Fibroblast of the aortic adventitia (primary cell): ENCODE data around the gene ELF5. TPM values are rescaled to one million over a fixed set of nuclear protein-coding genes. Genes with fewer than 3 reads are reported as not detected.

Experiments used
- DNase-seq: peaks from one replicate; pipeline ENCODE4 v3.0.0-alpha.2; 2010; ENCODE audit warnings: low read depth
- H3K4me3 ChIP-seq: 2 replicates; pipeline ENCODE4 v1.5.1; 2011; ENCODE audit warnings: low read depth, mild to moderate bottlenecking, control low read depth, low read length, moderate library complexity
- CTCF ChIP-seq: IDR thresholded peaks from 2 replicates; pipeline ENCODE4 v1.5.1; 2011; ENCODE audit warnings: mild to moderate bottlenecking, low read length, control low read depth, inconsistent platforms; ENCODE audit not compliant: insufficient read depth
- total RNA-seq: library from RNA; depleted of rRNA; stranded (reverse); fragments of >200 nt; gene quantifications from 2 replicates; pipeline ENCODE4 v1.2.3, GENCODE V29; 2012; ENCODE audit warnings: low replicate concordance

The ELF5 gene
- total RNA-seq, 1 donor = not detected

GRCh38 chr11:34514597-34514996 is 1.0 kb upstream of the ELF5 start:
- TF ChIP-seq CTCF = peak; percentile 14
- no peak overlapping the region for H3K4me3 ChIP-seq
- DNase-seq = no peak

DNA sequence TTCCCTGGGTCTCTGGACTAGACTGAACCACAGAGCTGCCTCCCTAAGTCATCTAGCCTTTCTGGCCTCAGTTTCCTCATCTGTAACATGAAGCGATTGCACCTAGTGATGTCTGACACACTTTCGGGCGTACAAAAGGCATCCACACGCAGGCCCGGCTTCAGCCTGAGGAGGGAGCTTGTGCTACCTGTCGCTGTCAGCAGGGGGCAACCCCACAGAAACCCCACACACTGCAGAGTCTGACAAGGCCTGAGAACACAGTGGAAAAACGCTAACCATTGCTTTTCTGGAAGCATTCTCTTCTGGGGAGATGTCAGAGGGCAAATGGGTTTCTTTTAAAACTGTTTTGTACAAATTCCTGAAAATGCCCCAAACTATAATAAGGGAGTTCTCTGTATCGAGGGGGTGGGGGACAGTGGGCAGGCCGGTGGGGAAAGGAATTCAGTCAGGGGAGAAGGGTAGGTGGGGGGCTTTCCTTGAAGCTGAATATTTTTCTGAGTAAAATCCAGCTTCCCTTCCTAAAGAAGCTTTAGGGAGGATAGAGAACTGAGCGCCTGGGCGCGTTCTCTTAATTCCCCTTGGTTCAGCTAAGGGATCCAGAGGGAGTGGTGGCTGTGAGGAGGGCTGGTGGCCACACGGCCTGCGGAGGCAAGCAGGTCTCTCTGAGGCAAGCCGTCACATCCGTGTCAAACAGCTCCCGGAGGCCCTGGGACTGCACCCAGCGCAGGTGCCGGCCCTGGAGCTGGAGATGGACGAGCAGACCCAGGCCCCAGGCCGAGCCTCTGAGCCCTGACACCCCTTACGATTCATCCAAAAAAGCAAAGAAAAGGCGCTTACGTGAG is 533 bp downstream of the ELF5 start:
- DNase-seq = peak; percentile 48
- no peak overlapping the region for H3K4me3 ChIP-seq
- TF ChIP-seq CTCF = peak; percentile 89

GRCh38 chr11:34510673-34511072 is 2.9 kb downstream of the ELF5 start:
- no peak for DNase-seq
- no peak overlapping the region for H3K4me3 ChIP-seq
- TF ChIP-seq CTCF = no peak

DNA sequence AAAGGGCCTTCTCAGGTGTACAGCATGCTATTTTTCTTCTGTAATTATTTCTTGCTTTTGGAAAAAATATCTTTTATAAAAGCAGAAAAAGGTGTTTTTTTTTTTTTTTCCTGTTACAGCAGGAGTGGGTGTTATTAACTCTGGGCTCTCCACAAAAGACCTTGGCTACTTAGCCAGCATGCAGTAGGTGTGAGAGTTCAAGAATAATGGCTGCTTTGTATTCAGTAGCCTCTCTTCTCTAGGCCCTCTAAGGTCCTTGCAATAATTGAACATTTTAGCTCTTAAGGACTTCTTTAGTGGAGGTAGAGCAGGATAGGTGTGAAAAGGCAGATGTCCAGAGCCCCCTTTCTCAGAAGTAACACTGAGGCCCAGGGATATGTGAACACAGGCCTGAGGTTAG is 3.4 kb downstream of the ELF5 start:
- DNase-seq = no peak
- no peak for TF ChIP-seq CTCF
- H3K4me3 ChIP-seq = no peak overlapping the region

DNA sequence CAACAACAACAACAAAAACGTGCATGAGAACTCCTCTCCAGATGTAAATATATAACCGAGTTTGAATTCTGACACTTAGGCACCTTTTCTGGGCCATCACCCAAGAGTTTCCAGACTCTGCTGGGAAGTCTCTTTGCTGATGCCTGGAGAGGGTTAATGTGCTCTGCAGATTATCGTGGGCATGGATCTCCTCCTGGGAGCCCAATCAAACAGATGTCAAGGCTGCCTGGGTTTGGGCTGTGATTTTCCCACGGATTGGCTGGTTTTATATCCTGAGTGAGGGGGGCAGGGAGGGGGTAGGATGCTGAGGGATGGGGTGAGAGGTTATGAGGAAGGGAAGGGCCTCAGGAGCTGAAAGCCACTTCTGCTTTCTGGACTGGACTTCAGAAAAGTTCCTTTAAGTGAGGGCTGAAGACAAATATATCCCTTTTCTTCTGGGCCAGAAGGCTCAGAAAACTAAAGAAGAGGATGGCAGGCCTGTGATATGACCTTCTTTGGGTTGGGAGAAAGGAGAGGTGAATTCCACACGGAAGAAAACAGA is 4.2 kb downstream of the ELF5 start:
- no peak overlapping the region for H3K4me3 ChIP-seq
- no peak for DNase-seq
- no peak for TF ChIP-seq CTCF

DNA sequence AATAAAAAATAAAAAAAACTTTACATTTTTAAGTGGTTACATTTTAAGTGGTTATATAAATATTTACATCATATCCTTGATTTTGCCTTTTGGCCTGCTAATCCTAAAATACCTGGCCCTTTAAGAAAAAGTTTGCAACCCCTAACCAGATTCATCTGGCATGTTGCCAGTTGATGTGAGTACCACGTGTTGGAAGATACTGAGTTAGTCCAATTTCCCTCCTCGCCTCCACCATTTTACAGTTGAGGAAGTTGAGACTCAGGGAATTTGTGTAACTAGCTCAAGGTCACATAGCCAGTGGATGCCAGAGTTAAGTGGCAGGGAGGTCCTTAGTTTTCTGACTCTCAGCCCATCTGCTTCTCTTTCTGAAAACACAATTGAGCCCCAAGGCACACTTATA is 5.1 kb downstream of the ELF5 start:
- no peak for TF ChIP-seq CTCF
- no peak overlapping the region for H3K4me3 ChIP-seq
- DNase-seq = no peak
